Measurements from ENCODE around the gene SLC44A5.
"Not testable (repeated sequence)": the region's sequence is repeated elsewhere in the genome, so short reads cannot be mapped to it uniquely, and the experiment has no call there.

Gene SLC44A5

DNA sequence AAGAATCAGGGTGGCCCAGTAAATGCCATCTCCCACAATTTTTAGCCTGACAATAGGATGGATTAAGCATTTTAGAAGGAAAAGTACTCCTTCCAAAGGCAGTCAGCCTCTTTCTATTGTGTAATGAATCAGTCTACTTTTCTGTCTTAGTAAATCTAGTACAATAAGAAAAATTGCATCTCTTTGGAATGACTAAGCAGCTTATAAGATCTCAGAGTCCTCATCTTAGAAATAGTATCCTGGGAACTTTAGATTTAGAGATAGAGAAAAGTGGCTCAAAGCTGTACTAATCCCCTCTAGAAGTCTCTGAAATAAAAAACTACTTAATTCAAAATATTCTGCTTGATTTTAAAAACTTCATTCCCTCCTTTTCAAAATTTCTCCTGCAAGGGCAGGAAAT is 81.4 kb downstream of the SLC44A5 start:
- no peak for DNase-seq (ENCODE audit: extremely low spot score, insufficient read length, low read depth)
- no peak for FAIRE-seq

DNA sequence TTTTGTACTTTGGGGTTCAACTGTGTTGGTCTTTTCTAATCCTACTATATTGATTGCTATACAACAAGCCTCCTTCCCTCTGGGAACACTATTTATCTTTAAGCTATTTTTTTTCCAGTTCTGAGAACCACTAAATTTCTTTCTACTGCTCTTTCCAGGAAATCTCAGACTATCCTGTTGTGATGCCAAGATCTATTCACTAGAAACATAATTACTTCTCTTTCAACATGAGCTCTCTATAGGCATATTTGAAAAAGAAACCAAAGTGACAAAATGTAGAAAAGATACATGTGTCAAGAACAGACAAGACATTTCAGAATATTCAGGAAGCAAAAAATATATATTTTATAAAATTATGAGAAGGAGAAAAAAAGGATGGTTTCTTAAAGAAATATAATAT is 82.9 kb downstream of the SLC44A5 start:
- DNase-seq (ENCODE audit: extremely low spot score, insufficient read length, low read depth) = no peak
- FAIRE-seq = no peak

DNA sequence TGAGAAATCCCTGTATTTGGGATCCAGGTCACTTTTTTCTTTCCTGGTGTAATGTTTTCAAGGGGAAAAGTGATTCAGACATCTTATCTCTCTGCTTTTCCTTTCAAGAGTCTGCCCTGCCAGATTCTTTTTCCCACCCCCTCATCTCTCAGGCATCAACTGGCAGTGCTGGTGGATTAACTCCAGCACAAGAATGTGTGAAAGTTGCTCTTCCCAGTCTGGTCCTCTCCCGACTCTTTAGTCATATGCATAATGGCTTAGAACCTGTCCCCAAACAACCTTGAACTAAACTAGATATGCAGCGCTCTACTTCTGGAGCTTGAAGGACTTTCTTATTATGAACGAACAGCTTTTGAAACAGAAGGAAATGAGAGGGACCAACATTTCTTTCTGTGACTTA is 88.5 kb downstream of the SLC44A5 start:
- DNase-seq (ENCODE audit: extremely low spot score, insufficient read length, low read depth) = no peak
- no peak for FAIRE-seq

DNA sequence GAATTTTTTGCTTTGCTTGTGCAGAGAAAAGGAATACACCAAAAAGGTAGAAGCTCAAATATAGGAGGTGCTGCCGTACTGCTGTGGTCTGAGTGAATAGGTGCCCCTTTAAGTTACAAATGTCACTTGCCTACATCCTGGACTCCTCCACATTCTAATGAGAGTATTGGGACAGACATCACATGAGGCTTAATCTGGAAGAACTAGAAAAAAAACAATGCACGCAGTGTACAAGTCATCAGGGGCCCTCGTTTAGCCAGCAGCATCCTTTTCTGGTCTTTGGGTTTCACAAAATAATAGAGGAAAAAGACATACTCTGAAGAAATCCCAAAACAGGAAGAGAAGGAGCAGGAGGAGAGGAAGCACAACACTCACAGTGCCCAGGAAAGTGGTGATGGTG is 89.3 kb downstream of the SLC44A5 start:
- DNase-seq (ENCODE audit: extremely low spot score, insufficient read length, low read depth) = no peak
- no peak for FAIRE-seq

DNA sequence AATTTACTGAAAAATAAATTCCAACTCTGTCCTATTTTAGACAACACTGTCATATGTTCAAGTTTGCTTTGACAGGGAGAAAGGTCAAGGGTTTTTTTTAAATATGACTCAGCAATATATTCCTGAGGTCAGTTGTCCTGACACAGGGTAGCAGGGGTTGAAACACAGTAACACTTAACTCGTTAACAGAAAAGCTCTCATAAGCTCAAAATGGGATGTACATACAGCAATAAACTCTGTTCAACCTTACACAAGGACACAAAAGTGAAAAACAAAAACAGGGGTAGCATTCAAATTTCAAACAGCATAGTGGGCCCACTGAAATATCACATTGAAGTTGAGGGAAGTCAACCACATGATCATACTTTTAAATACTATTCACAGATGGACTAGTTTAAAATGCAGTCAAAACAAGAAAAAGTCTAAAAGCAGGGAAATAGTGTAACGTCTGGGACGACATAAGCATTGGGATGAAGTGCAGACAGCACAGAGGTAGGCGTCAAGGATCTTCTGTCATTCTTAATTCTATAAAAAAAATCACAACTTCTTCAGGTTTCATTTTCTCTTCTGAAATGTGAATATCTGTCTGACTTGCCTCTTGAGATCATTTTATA is 89.9 kb downstream of the SLC44A5 start:
- DNase-seq (ENCODE audit: extremely low spot score, insufficient read length, low read depth) = no peak
- no peak for FAIRE-seq

DNA sequence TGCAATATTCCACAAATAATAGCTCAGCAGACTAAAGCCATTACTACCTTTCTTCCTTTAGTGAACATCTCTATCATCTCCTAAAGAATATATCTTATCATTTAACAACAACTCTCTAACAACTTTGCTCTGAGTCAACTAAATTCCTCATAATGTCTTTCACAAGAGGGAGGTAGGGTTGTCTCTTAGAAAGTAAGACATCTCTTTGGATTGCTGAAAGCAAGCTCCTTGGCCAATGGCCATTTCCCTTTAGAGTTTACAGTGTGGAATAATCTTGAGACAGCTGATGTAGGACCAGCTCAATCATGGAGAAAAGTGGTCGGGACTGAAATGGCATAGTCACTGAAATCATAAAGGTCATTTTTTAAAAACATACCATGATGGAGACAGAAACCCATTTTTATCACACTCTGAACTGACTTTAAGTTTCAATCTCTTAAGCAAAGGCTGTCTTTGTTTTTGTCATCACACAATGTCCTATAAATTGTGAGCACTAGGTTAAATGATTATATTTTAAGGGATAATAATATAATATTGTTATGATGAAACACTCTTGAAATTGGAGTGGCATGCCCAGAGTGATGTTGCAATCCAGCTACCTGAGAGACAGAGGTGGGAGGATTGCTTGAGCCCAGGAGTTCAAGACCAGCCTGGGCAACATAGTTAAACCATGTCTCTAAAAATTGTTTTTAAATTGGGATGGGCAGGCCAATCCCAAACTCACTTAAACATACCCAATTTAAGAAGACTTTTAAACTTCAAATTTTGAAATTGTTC is 91.1 kb downstream of the SLC44A5 start:
- no peak for DNase-seq (ENCODE audit: extremely low spot score, insufficient read length, low read depth)
- no peak for FAIRE-seq

DNA sequence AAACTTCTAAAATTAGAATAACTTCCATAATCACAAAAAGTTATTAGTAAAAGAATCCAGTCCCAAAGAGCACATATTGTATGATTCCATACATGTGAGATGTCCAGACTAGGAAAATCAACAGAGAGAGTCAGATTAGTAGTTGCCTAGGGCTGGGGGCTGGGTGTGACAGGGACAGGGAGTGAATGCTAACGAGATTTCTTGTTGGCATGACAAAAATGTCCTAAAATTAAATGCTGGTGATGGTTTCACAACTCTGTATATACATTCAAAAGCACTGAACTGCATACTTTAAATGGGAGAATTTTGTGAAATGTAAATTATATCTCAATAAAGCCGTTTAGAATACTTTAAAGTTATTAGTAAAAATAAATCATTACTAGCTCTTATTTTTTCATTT is 92.2 kb downstream of the SLC44A5 start:
- FAIRE-seq (no peak), DNase-seq (ENCODE audit: extremely low spot score, insufficient read length, low read depth) (no peak)

DNA sequence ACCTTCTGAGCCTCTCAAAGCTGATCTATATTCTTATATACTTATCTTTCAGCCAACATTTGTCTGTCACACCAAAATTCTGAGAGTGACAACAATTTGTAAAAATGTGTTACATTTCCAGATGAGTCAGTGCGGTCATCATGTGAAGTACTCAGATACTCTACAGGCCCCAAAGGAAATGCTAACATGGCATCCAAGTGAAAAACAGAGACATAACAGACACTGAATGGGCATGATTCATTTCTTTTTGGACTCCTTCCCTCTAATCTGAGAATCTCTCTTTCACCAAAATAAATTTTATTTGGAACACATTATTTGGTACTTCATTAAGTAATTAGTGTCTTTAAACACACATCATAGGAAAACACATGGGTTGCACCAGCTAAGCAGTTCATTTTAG is 96.6 kb downstream of the SLC44A5 start:
- no peak for DNase-seq (ENCODE audit: extremely low spot score, insufficient read length, low read depth)
- no peak for FAIRE-seq

DNA sequence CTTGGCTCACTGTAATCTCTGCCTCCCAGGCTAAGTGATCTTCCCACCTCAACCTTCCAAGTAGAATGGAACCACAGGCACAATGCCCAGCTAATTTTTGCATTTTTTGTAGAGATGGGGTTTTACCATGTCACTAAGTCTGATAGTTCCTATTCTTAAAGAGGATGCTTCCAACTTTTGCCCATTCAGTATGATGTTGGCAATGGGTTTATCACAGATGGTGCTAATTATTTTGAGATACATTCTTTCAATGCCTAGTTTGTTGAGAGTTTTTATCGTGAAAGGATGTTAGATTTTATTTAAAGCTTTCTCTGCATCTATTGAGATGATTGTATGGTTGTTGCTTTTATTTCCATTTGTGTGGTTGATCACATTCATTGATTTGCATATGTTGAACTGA is 103.9 kb downstream of the SLC44A5 start:
- FAIRE-seq = no peak
- DNase-seq (ENCODE audit: extremely low spot score, insufficient read length, low read depth) = no peak

DNA sequence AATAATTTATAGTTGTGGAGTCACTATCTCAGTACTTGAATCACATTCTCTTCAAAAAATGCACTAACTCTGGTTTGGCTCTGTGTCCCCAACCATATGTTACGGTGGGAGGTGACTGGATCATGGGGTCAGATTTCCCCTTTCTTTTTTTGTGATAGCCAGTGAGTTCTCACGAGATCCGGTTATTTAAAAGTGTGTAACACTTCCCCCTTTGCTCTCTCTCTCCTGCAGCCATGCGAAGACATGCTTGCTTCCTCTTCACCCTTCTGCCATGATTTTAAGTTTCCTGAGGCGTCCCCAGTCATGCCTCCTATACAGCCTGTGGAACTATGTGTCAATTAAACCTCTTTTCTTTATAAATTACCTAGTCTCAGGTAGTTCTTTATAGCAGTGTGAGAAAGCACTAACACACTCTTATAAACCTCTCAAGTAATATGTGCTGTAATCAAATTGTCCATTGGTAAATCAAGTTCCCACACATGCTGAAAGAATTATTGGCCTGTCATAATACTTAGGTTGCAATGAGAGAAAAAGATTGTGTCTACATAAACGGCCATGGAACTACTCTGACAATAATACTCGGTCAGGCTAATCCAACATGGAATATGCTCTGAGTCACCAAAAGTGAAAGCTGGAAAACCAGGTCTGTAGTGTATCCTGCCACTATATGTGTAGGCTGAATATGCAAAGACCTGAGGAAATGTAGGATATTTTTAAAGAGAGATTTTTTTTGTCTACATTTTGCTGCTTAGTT is 107.5 kb downstream of the SLC44A5 start:
- FAIRE-seq = no peak

DNA sequence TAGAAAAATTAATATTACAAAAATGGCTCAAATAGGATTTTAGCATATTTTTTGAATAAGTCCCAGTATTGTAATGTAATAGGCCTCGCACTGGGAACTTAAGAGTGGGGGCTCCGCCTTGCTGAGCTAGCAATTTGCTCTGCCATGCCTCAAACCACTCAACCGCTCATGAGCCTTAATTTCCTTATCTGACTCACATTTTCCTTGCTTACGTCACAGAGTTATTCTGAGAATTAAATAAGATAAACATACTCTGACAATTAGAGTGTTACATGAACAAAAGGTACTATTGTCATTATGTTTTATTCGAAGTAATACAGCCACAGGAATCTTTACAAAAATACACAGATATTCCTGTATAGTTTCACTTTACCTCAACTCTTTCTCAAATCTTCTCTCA is 108.1 kb downstream of the SLC44A5 start:
- FAIRE-seq (no peak), DNase-seq (ENCODE audit: extremely low spot score, insufficient read length, low read depth) (no peak)

More for the DNA sequence above, 107.5 kb downstream of the SLC44A5 start:
- DNase-seq (ENCODE audit: extremely low spot score, insufficient read length, low read depth) = no peak

- DNase-seq (ENCODE audit: extremely low spot score, insufficient read length, low read depth) (no peak), FAIRE-seq (no peak)
Measured at GRCh38 chr1:75501577-75502295, 109.2 kb downstream of the SLC44A5 start.

DNA sequence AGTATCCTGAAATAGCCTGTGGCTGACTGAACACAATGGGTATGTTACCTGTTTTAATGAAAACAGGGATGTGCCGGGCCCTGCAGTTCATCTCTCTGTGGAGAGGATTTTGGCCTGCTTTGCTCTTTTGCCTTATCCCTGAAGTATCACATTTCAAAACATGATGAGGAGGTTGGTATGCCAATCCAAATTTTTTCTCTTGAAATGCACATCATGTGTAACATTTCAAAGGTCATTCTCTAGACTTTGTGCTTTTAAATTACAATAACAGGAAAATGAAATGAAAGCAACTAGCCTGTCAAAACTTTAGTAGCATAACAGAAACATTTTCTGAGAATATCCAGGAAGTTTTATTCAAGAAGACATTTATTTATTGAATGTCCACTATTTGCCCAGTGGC is 118.9 kb downstream of the SLC44A5 start:
- no peak for FAIRE-seq
- DNase-seq (ENCODE audit: extremely low spot score, insufficient read length, low read depth) = no peak

DNA sequence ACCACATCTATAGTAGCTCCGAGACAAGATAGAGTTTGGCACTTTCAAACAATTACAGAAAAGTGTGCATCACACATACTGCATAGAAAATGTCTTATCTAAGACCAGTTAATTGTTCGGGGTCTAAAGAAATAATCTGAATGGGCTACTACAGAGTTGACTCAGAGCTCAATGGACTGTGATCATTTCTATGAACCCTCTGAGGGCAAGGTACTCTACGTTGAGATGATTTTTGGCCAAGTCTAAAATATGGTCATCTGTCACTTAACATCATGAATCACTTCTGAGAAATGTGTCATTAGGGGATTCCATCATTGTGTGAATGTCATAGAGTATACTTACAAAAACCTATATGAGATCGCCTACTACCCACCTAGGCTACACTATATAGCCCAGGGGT is 123.5 kb downstream of the SLC44A5 start:
- FAIRE-seq (no peak), DNase-seq (ENCODE audit: extremely low spot score, insufficient read length, low read depth) (no peak)

DNA sequence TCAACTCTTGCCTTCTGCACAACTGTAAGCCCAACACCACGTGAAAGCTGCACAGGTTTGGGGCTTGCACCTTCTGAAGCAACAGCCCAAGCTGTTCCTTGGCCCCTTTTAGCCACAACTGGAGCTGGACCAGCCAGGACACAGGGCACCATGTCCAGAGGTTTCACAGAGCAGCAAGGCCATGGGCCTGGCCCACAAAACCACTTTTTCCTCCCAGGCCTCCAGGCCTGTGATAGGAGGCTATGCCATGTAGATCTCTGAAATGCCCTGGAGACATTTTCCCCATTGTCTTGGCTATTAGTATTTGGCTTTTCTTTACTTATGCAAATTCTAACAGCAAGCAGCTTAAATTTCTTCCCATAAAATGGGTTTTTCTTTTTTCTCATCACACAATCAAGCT is 126.1 kb downstream of the SLC44A5 start:
- DNase-seq (ENCODE audit: extremely low spot score, insufficient read length, low read depth) (no peak), FAIRE-seq (no peak)

DNA sequence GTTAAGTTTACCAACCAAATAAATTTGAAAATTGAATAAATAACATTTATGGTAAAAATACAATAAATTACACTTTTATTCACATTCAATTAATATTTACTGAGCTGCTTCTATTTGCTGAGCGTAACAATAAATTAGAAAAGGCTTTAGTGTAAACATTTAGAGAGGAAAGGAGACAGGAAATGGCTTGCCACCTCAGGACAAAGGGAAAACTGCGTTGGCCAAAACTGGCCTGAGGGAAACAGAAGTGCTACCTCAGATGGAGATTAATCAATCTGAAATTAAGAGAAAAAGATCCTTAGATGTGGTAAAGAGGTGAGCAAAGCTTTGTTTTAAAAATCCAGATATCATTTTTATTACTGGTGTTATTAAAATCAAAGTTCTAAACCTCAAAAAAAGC is 128.0 kb downstream of the SLC44A5 start:
- no peak for FAIRE-seq
- DNase-seq (ENCODE audit: extremely low spot score, insufficient read length, low read depth) = no peak

- DNase-seq (ENCODE audit: extremely low spot score, insufficient read length, low read depth) = not testable (repeated sequence)
Measured at GRCh38 chr1:75476486-75476885, 134.4 kb downstream of the SLC44A5 start.

DNA sequence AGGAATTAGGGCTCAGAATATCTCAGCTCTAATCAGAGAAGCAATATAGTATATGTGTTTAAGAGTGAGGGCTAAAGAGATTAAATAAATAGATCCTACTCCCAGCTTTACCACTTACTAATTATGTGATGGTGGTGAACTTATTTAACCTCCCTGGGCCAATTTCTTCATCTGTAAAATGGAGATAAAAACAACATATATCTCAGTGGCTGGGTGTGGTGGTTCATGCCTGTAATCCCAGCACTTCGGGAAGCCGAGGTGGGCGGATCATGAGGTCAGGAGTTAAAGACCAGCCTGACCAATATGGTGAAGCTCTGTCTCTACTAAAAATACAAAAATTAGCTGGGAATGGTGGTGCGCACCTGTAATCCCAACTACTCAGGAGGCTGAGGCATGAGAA is 135.2 kb downstream of the SLC44A5 start:
- no peak for FAIRE-seq
- DNase-seq (ENCODE audit: extremely low spot score, insufficient read length, low read depth) = no peak

More at GRCh38 chr1:75476486-75476885, 134.4 kb downstream of the SLC44A5 start:
- FAIRE-seq = not testable (repeated sequence)

GRCh38 chr1:75472971-75473603 is 137.8 kb downstream of the SLC44A5 start:
- DNase-seq (ENCODE audit: extremely low spot score, insufficient read length, low read depth) (no peak), FAIRE-seq (no peak)
